Activated CD8-positive, alpha-beta memory T cell treated with anti-CD3 and anti-CD28 coated beads, Interleukin-2, amount 10 ng/mL, durations not matched to agents 7 days and 5 days (primary cell): ENCODE measurements around the gene STEAP3. TPM values are rescaled to one million over a fixed set of nuclear protein-coding genes. Genes with fewer than 3 reads are reported as not detected.

Experiments used
- ATAC-seq: fragments of 150-1000 bp; cut with Tn5 transposase; one replicate; pipeline ENCODE4 v1.10.0; 2021; ENCODE audit warnings: moderate library complexity
- CTCF ChIA-PET: fragments of 350-600 bp; sonication (Branson Sonifier 250); formaldehyde crosslinking; loops from one replicate; lab custom pipeline; 2021; ENCODE audit warnings: antibody characterized with exemption; lab: Charles Lee
- DNase-seq: peaks from one replicate; pipeline ENCODE4 v3.0.0-alpha.2; 2020
- H3K27ac Mint-ChIP-seq: one replicate; pipeline ENCODE4 v1.8.0; 2021; ENCODE audit warnings: mild to moderate bottlenecking, mixed read lengths
- H3K27me3 Mint-ChIP-seq: one replicate; pipeline ENCODE4 v1.8.0; 2021; ENCODE audit warnings: mixed read lengths
- H3K36me3 Mint-ChIP-seq: one replicate; pipeline ENCODE4 v1.8.0; 2021; ENCODE audit warnings: mild to moderate bottlenecking, mixed read lengths
- H3K4me1 Mint-ChIP-seq: one replicate; pipeline ENCODE4 v1.8.0; 2021; ENCODE audit warnings: mixed read lengths
- H3K4me3 Mint-ChIP-seq: one replicate; pipeline ENCODE4 v1.8.0; 2021; ENCODE audit warnings: mild to moderate bottlenecking, moderate library complexity, mixed read lengths
- H3K9me3 Mint-ChIP-seq: one replicate; pipeline ENCODE4 v1.8.0; 2022; ENCODE audit warnings: low read depth, mixed read lengths
- total RNA-seq, 2 experiments: library from RNA; stranded (reverse); gene quantifications; one replicate each; pipeline ENCODE4 v1.2.3, GENCODE V29; 2021

Gene STEAP3
- total RNA-seq, 2 experiments from 2014 or later = 0.15 to 0.68 TPM

GRCh38 chr2:119184512-119184911, 39.1 kb upstream of the STEAP3 start:
- H3K4me1 Mint-ChIP-seq = no peaks in the 10 kb centered on the region
- no peak for DNase-seq
- CTCF ChIA-PET = interaction anchor here (1.0 kb wide), 1 partner anchor 80 kb away, joined by 4 read pairs; no protein-coding TSS in a partner anchor
- ATAC-seq = no peak
- no peak overlapping the region for H3K4me3 Mint-ChIP-seq
- H3K27ac Mint-ChIP-seq = no peak overlapping the region
- no peaks in the 10 kb centered on the region for H3K27me3 Mint-ChIP-seq
- H3K9me3 Mint-ChIP-seq = no peaks in the 10 kb centered on the region
- no peaks in the 10 kb centered on the region for H3K36me3 Mint-ChIP-seq

DNA sequence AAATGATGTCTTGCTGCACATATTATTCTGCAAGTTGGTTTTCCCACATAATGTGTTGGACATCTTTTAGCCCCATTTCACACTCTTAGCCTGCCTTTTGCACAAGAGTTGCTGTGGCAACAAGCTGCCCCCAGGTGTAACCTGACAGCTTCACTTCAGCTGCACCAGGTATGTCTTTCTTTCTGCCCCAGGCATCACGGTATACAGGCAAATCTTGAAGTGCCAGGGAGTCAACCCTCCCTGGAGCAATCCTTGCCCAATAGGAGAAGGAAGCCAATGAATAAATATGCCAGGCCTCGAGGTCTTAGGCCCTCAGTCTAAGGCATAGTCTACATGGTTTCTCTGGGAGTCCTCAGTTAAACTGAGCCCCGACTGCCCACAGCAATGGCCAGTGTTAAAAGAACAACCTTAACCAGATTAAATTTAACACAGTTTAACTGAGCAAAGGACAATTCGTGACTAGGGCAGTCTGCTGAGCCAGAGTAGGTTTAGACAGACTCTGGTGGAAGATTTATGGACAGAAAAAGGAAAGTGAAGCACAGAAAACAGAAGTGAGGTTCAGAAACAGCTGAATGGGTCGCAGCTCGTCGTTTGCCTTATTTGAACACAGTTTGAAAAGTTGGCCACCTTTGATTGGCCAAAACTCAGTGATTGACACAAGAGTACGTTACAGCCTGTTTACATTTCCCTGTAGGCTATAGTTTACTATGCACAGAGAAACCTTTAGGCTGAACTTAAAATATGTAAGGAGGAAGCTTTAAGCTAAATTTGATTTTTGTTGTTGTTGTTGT, 33.1 kb upstream of the STEAP3 start:
- CTCF ChIA-PET = interaction anchor here (0.7 to 1.2 kb wide), 2 partner anchors 25 to 309 kb away, joined by 3 read pairs; no protein-coding TSS in a partner anchor
- Mint-ChIP-seq H3K4me3 (no peak overlapping the region), H3K27me3 (peaks cover 6% of the 10 kb centered on the region), H3K4me1 (no peaks in the 10 kb centered on the region), H3K36me3 (no peaks in the 10 kb centered on the region), H3K9me3 (no peaks in the 10 kb centered on the region), H3K27ac (no peak overlapping the region)
- no peak for ATAC-seq
- DNase-seq = no peak

DNA sequence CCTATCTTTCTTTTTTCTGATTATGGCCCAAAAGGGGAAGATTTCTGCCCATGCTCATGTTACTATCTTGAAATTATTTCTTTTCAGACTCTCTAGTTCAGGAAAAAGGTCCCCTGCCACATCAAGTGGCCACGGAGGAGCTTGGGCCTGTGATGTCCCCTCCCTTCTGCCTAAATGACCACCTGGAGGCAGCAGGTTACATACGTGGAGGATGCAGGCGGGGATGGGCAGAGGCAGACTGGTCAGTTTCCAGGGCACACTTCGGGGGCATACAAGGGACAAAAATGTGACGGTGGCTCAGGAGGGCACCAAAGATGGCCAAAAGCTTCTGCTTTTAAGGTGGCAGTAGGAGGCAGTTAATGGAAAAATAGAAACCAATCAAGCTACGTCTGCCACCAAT, 30.7 kb upstream of the STEAP3 start:
- CTCF ChIA-PET = no interaction called here
- ATAC-seq = no peak
- Mint-ChIP-seq H3K4me1 (no peaks in the 10 kb centered on the region), H3K36me3 (no peaks in the 10 kb centered on the region), H3K27me3 (peaks cover 6% of the 10 kb centered on the region), H3K9me3 (no peaks in the 10 kb centered on the region), H3K27ac (no peak overlapping the region), H3K4me3 (no peak overlapping the region)
- DNase-seq = no peak

- Mint-ChIP-seq H3K27ac (no peak overlapping the region), H3K36me3 (no peaks in the 10 kb centered on the region), H3K27me3 (peaks cover 6% of the 10 kb centered on the region), H3K4me1 (no peaks in the 10 kb centered on the region), H3K9me3 (no peaks in the 10 kb centered on the region), H3K4me3 (no peak overlapping the region)
- DNase-seq (no peak), ATAC-seq (no peak)
- CTCF ChIA-PET = no interaction called here
Observed at GRCh38 chr2:119195001-119195400, 28.6 kb upstream of the STEAP3 start.

DNA sequence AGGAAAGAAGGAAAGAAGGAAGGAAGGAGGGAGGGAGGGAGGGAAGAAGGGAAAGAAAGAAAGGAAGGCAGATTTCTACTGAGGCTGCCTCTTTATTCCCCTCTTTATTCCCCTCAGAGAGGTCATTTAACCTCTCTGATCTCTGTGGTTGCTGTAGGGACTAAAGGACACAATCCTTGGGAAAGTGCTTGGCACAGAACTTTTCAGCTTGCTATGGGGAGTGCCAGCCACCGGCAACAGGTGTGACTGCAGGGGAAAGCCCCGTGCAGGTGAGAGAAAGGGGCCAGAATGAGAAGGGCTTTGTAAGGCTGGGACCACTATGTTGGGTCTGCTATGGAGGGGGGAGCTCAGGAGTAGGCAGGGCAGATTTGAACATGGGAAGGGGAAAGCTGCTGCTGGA, 27.7 kb upstream of the STEAP3 start:
- CTCF ChIA-PET = no interaction called here

GRCh38 chr2:119196301-119197125, 27.1 kb upstream of the STEAP3 start:
- DNase-seq = no peak
- CTCF ChIA-PET = no interaction called here

More for the DNA sequence above, 27.7 kb upstream of the STEAP3 start:
- Mint-ChIP-seq H3K36me3 (no peaks in the 10 kb centered on the region), H3K9me3 (no peaks in the 10 kb centered on the region), H3K4me3 (no peak overlapping the region), H3K27me3 (peaks cover 6% of the 10 kb centered on the region), H3K4me1 (no peaks in the 10 kb centered on the region), H3K27ac (no peak overlapping the region)
- DNase-seq (no peak), ATAC-seq (no peak)

GRCh38 chr2:119197126-119197405, 26.6 kb upstream of the STEAP3 start:
- CTCF ChIA-PET = no interaction called here
- Mint-ChIP-seq H3K36me3 (no peaks in the 10 kb centered on the region), H3K4me1 (no peaks in the 10 kb centered on the region), H3K27me3 (peaks cover 6% of the 10 kb centered on the region), H3K4me3 (no peak overlapping the region), H3K9me3 (no peaks in the 10 kb centered on the region), H3K27ac (no peak overlapping the region)
- ATAC-seq (no peak), DNase-seq (no peak)

More at GRCh38 chr2:119196301-119197125, 27.1 kb upstream of the STEAP3 start:
- Mint-ChIP-seq H3K4me3 (no peak overlapping the region), H3K27ac (no peak overlapping the region), H3K36me3 (no peaks in the 10 kb centered on the region), H3K9me3 (no peaks in the 10 kb centered on the region), H3K4me1 (no peaks in the 10 kb centered on the region), H3K27me3 (peaks cover 6% of the 10 kb centered on the region)
- no peak for ATAC-seq

DNA sequence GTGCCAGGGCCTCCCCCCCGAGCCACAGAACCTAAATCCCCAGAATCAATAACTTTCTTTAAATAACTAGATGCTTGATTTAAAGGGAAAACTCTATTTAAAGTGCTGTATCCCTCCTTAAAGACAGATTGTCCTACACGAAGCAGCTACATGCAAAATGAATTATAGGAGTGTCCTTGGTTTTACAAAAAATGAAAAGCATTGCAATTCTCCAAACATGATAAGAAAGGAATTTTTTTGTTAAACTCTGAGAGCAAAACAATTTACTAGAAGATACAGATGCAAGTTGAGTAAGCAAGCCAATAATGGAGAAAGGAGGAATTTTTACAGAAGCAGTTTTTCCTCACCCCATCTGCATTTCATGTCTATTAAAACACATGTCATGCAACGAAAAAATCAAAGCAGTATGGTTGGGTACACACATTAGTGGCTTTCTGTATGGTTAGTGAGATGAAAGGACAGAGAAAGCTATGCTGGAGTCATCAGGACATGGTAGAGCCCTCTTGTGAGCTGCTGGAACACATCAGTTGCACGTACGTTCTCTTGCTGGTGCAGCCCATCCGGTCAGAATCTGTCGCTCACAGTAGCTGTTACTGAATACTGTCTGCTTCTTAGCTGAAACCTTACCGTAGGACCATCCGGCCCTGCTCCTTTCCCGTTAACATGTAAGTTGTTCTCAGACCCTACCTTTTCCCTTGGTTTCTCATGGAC, 25.9 kb upstream of the STEAP3 start:
- H3K27me3 Mint-ChIP-seq = peaks cover 6% of the 10 kb centered on the region
- H3K9me3 Mint-ChIP-seq = no peaks in the 10 kb centered on the region
- no peaks in the 10 kb centered on the region for H3K4me1 Mint-ChIP-seq
- no peaks in the 10 kb centered on the region for H3K36me3 Mint-ChIP-seq
- no peak overlapping the region for H3K27ac Mint-ChIP-seq
- CTCF ChIA-PET = no interaction called here
- ATAC-seq = no peak
- H3K4me3 Mint-ChIP-seq = no peak overlapping the region
- no peak for DNase-seq

GRCh38 chr2:119198240-119198840, 25.3 kb upstream of the STEAP3 start:
- Mint-ChIP-seq H3K27ac (no peak overlapping the region), H3K27me3 (peaks cover 6% of the 10 kb centered on the region), H3K4me3 (no peak overlapping the region), H3K9me3 (no peaks in the 10 kb centered on the region), H3K4me1 (no peaks in the 10 kb centered on the region), H3K36me3 (no peaks in the 10 kb centered on the region)
- CTCF ChIA-PET = no interaction called here
- ATAC-seq (no peak), DNase-seq (no peak)

- no peaks in the 10 kb centered on the region for H3K27me3 Mint-ChIP-seq
- no peak overlapping the region for H3K27ac Mint-ChIP-seq
- no peak for DNase-seq
- CTCF ChIA-PET = no interaction called here
- no peak overlapping the region for H3K4me3 Mint-ChIP-seq
- H3K9me3 Mint-ChIP-seq = no peaks in the 10 kb centered on the region
- H3K36me3 Mint-ChIP-seq = no peaks in the 10 kb centered on the region
- no peak for ATAC-seq
- H3K4me1 Mint-ChIP-seq = no peaks in the 10 kb centered on the region
Observed at GRCh38 chr2:119201815-119202214, 21.8 kb upstream of the STEAP3 start.

DNA sequence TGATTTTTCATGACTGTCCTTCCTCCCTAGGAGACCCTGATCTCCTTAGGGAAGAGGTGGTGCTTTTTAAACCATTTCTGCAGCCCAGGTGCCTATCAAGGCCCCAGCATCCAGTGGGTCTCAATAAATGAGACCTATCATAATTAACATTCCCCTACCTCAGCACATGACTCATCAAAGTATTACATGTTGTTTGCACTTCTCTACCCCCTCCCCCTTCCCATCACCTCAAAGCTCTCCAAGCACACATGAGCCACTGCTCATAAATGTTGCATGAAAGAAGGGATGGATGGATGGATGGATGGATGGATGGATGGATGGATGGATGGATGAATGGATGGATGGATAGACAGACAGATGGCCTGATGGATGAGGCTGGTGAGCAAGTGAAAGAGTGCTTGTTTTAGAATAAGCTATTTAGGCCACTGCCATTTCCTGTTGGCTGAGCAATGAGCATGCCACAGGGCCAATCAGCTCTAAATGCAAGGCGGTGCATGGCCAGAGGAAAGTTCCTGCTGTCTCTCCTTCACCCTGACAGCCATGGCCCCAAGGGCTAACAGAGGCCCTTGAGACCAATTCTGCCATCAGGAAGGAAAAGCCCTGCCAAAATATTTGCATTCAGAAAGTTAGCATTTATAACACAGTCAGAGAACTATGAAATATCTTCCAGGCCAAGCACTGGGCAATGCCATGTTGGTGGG, 20.9 kb upstream of the STEAP3 start:
- Mint-ChIP-seq H3K4me1 (no peaks in the 10 kb centered on the region), H3K36me3 (no peaks in the 10 kb centered on the region)
- CTCF ChIA-PET = no interaction called here

DNA sequence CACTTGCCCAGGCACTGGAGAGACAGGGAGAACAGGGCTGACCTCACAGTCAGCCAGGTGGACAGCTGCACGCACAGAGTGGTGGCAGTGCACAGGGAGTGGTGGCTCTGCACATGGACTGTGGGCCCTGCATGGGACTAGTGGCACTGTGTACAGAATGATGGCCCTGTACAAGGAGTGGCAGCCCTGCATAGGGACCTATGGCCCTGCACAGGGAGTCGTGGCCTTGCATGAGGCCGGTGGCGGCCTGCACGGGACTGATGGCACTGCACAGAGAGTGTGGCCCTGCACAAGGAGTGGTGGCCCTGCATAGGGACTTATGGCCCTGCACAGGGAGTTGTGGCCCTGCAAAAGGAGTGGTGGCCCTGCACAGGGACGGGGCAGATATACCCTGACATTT, 19.1 kb upstream of the STEAP3 start:
- Mint-ChIP-seq H3K36me3 (no peaks in the 10 kb centered on the region), H3K27me3 (no peaks in the 10 kb centered on the region), H3K4me1 (no peaks in the 10 kb centered on the region), H3K4me3 (no peak overlapping the region), H3K27ac (no peak overlapping the region), H3K9me3 (no peaks in the 10 kb centered on the region)
- DNase-seq (no peak), ATAC-seq (no peak)
- CTCF ChIA-PET = no interaction called here

More for the DNA sequence above, 20.9 kb upstream of the STEAP3 start:
- DNase-seq (no peak), ATAC-seq (no peak)
- H3K9me3 Mint-ChIP-seq = no peaks in the 10 kb centered on the region
- H3K4me3 Mint-ChIP-seq = no peak overlapping the region
- H3K27me3 Mint-ChIP-seq = no peaks in the 10 kb centered on the region
- no peak overlapping the region for H3K27ac Mint-ChIP-seq
